Esophagus (tissue), 2 donors: ENCODE results near the gene SEMA3D. TPM values are rescaled to one million over a fixed set of nuclear protein-coding genes. Genes with fewer than 3 reads are reported as not detected.

ENCODE experiments used
- H3K27ac ChIP-seq, 2 donors: one replicate each; pipeline ENCODE4 v1.5.1; 2013; ENCODE audit warnings: low read depth in 2 of 2, mild to moderate bottlenecking in 2 of 2, inconsistent platforms in 1 of 2, low read length in 1 of 2, moderate library complexity in 1 of 2
- H3K27me3 ChIP-seq, 2 donors: one replicate each; pipeline ENCODE4 v1.6.1; 2013; ENCODE audit warnings: low read length in 2 of 2, control low read depth in 1 of 2, mild to moderate bottlenecking in 1 of 2; ENCODE audit not compliant: insufficient read depth in 2 of 2, control insufficient read depth in 1 of 2
- H3K36me3 ChIP-seq, 2 donors: one replicate each; pipeline ENCODE4 v1.6.1; 2013; ENCODE audit warnings: low read length in 1 of 2; ENCODE audit not compliant: control insufficient read depth in 2 of 2, insufficient read depth in 2 of 2
- H3K4me1 ChIP-seq, 2 donors: one replicate each; pipeline ENCODE4 v1.6.1; 2013; ENCODE audit warnings: low read length in 1 of 2; ENCODE audit not compliant: control insufficient read depth in 2 of 2, insufficient read depth in 2 of 2
- H3K4me3 ChIP-seq, 2 donors: one replicate each; pipeline ENCODE4 v1.5.1; 2013; ENCODE audit warnings: low read length in 2 of 2, mild to moderate bottlenecking in 2 of 2, low read depth in 1 of 2, moderate library complexity in 1 of 2
- H3K9me3 ChIP-seq, 2 donors: one replicate each; pipeline ENCODE4 v1.6.1; 2013; ENCODE audit warnings: mild to moderate bottlenecking in 2 of 2, low read depth in 1 of 2, low read length in 1 of 2, moderate library complexity in 1 of 2; ENCODE audit not compliant: control insufficient read depth in 2 of 2, insufficient read depth in 1 of 2
- WGBS, 2 donors: extraction: QIAGEN DNeasy Blood & Tissue Kit; methylation state at CpG; one replicate each; pipeline ENCODE4 v1.1.7; 2013; 5-methylcytosine and 5-hydroxymethylcytosine counted together
- polyA plus RNA-seq, 2 donors: library from polyadenylated mRNA; stranded (reverse); fragments of 200-250 nt; gene quantifications; one replicate each; pipeline ENCODE4 v1.2.3, GENCODE V29; 2013
- donor health status: healthy with polysubstance abuse.
- donor health status: Bipolar disorder and iron deficiency.

SEMA3D gene
- polyA plus RNA-seq, 2 donors, result 0.04 to 0.08 TPM

DNA sequence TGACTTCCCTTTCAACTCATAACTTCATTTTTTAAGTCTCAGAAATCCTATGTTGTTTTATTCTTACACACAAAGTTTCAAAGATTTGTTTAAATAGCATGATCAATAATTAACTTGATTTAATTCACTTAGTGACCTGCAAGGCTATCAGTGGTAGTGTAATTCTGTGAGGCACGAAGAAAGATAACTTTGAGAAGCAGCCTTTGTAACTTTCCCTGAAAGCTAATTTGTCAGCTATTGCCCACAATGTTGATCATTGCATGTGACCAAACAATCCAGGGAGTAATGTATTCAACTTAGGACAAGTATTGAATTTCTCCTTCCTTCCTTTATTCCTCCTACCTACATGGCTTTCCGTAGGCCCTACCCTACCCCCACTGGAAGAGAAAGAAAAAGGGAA is 111.0 kb downstream of the SEMA3D start:
- H3K36me3 ChIP-seq, result no peaks in the 10 kb centered on the region
- H3K9me3 ChIP-seq, result no peaks in the 10 kb centered on the region
- 66 to 84% methylated on average over 2 of the region's 2 CpGs for WGBS, 2 donors
- no peak overlapping the region for H3K4me3 ChIP-seq
- no peaks in the 10 kb centered on the region for H3K27me3 ChIP-seq
- H3K4me1 ChIP-seq, result no peaks in the 10 kb centered on the region
- no peak overlapping the region for H3K27ac ChIP-seq

DNA sequence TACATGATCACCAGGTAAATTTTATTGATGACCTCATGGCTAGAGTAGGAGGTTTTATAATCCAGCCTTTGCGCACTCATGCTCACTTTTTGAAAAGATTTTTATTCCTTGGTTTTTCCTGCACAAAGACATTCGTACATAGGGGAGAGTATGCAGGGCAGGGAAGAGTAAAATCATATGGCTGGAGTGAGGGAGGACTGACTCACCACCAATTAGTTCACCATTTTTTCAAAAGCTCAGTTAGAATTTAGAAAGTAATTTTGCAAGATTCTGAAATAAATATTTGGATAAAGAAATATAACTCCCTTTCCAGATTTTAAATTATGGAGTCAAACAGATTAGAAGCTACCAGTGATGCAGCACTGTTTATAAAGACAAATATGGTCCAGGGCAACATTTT is 111.9 kb downstream of the SEMA3D start:
- Histone ChIP-seq H3K27me3 (no peaks in the 10 kb centered on the region), H3K4me3 (no peak overlapping the region), H3K27ac (no peak overlapping the region), H3K4me1 (no peaks in the 10 kb centered on the region), H3K9me3 (no peaks in the 10 kb centered on the region), H3K36me3 (no peaks in the 10 kb centered on the region)
- 65 to 77% methylated on average over 2 of the region's 2 CpGs for WGBS, 2 donors

DNA sequence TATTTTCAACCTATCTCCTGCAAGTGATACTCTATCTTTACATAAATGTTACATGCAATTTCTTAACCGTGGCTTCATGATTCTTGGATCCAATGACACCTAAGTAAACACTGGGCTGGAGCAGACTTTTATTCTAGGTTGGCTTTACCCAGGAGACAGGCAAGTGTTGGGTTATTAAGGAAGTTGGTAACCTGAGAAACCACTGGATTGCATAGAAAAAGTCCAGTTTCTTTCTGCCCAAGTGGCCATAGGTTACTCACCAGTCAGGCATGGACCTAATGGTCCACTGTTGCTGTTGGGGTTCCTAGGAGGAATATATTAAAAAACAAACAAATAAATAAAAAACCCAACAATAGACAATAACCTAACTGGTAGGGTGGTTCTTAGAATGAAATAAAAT is 112.8 kb downstream of the SEMA3D start:
- no peaks in the 10 kb centered on the region for H3K4me1 ChIP-seq
- H3K36me3 ChIP-seq, result no peaks in the 10 kb centered on the region
- WGBS, 2 donors, result 49 to 52% methylated on average over 1 of the region's 1 CpG
- H3K4me3 ChIP-seq, result no peak overlapping the region
- no peak overlapping the region for H3K27ac ChIP-seq
- no peaks in the 10 kb centered on the region for H3K27me3 ChIP-seq
- no peaks in the 10 kb centered on the region for H3K9me3 ChIP-seq

DNA sequence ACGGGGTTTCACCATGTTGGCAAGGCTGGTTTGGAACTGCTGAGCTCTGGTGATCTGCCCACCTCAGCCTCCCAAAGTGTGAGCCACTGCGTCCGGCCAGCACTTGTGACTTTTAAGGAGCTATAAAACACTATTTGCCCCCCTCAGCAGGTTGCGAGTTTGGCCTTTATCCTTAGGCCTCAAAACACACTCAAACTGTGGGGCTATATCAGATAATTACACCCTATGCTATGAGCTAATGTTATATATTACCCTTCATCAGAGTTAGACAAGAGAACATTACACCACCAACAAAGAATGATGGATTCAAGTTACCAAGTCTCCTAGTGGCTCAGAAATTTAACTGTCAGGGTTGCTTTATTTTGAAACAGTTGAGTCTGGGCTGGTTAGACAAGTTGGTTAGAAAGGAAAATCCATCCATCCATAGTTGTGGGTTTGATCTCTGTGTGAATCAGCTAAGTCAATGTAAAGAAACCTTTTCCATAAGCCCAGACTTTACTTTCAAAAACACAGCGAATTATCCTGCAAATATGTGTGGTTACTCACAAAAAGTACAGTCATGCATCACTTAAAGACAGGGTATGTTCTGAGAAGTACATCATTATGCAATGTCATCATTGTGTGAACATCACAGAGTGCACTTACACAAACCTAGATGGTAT is 115.8 kb downstream of the SEMA3D start:
- H3K9me3 ChIP-seq, result no peaks in the 10 kb centered on the region
- 85 to 86% methylated on average over 5 of the region's 5 CpGs for WGBS, 2 donors
- H3K36me3 ChIP-seq, result no peaks in the 10 kb centered on the region
- no peaks in the 10 kb centered on the region for H3K4me1 ChIP-seq
- H3K27me3 ChIP-seq, result no peaks in the 10 kb centered on the region
- H3K27ac ChIP-seq, result no peak overlapping the region
- no peak overlapping the region for H3K4me3 ChIP-seq

DNA sequence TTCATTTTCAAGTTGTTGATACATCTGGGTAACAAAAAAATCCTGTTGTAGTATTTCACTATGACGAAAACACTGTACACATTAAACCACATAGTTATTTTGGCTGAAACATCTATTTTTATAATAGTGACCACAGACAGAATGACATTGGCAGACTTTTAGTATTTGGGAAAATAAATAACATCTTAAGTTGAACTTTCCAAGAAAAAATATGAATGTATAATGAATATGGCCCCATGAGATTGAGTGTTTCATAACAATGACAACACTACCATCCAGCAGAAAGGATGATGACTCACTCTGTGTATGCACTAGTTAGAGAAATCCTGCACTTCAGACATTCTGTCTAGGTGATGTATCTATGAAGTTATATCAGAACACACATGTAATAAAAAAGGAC is 118.1 kb downstream of the SEMA3D start:
- no peaks in the 10 kb centered on the region for H3K4me1 ChIP-seq
- 71% methylated on average over 1 of the region's 1 CpG for WGBS, 2 donors
- H3K27me3 ChIP-seq, result no peaks in the 10 kb centered on the region

DNA sequence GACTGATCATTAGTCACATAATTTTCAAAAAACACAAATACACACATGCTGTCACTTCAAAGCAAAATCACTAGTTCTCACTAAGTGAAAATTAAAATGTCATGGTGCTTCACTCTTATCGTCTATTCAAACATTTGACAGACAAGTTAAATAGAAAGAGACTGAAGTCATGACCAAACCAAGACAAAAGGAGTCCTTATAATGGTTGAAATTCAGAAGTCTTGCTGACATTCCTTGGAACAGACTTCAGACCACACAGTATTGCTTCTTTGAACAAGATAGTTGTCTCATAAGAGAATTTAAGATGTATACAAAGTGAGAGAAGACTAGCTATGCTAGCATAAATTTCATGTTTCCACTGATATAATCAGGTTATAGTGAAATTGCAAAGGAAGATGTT is 119.5 kb downstream of the SEMA3D start:
- WGBS, 2 donors, result 73 to 78% methylated on average over 1 of the region's 1 CpG
- no peaks in the 10 kb centered on the region for H3K4me1 ChIP-seq

More for the DNA sequence above, 118.1 kb downstream of the SEMA3D start:
- Histone ChIP-seq H3K27ac (no peak overlapping the region), H3K4me3 (no peak overlapping the region), H3K9me3 (no peaks in the 10 kb centered on the region), H3K36me3 (no peaks in the 10 kb centered on the region)

DNA sequence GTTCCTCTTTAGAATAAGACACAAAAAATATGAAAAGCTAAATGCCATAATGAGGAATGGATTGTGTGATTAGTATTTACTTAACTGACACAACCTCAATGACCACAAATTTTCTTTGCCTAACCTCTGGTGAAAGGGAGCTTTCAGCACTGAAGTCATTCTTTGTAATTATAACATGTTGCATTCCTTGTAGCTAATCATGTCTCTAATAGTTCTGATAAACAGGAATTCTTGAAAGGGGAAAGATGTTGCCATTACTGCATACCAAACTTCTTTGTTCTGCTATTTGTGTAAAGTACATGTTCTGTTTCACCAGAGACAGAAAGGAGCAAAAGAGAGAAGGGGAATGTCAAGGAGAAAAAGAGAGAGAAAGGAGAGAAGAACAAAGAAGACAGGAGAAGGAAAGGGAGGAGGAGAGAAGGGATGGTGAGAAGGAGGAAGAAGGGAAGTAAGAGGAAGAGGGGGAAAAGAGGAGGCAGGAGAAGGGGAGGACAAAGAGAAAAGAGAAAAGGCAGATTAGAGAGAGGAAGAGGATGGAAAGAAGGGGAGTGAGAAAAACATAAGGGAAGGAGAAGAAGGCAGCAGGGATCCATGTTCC is 120.9 kb downstream of the SEMA3D start:
- Histone ChIP-seq H3K4me1 (no peaks in the 10 kb centered on the region), H3K27ac (no peak overlapping the region), H3K27me3 (no peaks in the 10 kb centered on the region), H3K9me3 (no peaks in the 10 kb centered on the region), H3K4me3 (no peak overlapping the region), H3K36me3 (no peaks in the 10 kb centered on the region)

More for the DNA sequence above, 119.5 kb downstream of the SEMA3D start:
- no peaks in the 10 kb centered on the region for H3K9me3 ChIP-seq
- H3K4me3 ChIP-seq, result no peak overlapping the region
- no peaks in the 10 kb centered on the region for H3K36me3 ChIP-seq
- no peak overlapping the region for H3K27ac ChIP-seq
- H3K27me3 ChIP-seq, result no peaks in the 10 kb centered on the region

DNA sequence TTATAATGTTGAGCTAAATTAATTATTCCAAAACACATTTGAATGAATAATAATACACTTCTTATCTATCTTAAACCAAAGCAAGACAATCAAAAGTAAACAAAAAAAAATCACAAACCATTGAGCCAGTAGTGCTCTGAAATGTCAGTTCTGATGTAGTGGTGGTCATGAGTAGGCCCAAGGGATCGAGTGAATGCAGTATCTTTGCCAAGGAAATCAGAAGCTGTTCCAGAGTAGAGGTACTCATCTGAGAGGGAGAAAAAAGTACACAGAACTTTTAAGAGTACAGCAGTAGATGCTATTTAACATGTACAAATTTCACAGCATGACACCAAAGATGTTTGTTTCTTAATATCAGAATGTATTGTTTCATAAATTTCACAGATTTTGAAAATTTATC is 121.5 kb downstream of the SEMA3D start:
- H3K4me3 ChIP-seq, result no peak overlapping the region
- no peaks in the 10 kb centered on the region for H3K4me1 ChIP-seq
- no peaks in the 10 kb centered on the region for H3K9me3 ChIP-seq
- H3K36me3 ChIP-seq, result no peaks in the 10 kb centered on the region
- H3K27ac ChIP-seq, result no peak overlapping the region
- H3K27me3 ChIP-seq, result no peaks in the 10 kb centered on the region
- WGBS, 2 donors, result 44 to 59% methylated on average over 1 of the region's 1 CpG

DNA sequence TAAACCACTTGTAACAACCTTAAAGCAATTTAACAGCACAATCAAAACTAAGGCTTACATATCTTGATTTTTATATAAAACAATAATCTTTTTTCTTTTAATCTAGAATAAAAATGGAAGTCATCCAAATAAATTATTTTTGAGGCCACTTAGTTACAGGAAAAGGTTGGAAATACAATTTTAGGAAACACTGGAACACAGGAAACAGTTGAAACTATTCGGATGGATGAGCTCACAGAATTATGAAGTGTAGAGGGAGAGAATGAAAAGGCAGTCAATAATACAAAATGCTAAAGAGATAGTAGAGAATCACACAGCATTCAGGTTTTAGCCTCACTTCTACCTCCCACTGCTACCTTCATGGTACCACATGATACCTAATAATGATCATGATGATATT is 124.2 kb downstream of the SEMA3D start:
- Histone ChIP-seq H3K4me3 (no peak overlapping the region), H3K27ac (no peak overlapping the region), H3K4me1 (no peaks in the 10 kb centered on the region), H3K36me3 (no peaks in the 10 kb centered on the region), H3K27me3 (no peaks in the 10 kb centered on the region), H3K9me3 (no peaks in the 10 kb centered on the region)
- WGBS, 2 donors, result 77 to 83% methylated on average over 1 of the region's 1 CpG

DNA sequence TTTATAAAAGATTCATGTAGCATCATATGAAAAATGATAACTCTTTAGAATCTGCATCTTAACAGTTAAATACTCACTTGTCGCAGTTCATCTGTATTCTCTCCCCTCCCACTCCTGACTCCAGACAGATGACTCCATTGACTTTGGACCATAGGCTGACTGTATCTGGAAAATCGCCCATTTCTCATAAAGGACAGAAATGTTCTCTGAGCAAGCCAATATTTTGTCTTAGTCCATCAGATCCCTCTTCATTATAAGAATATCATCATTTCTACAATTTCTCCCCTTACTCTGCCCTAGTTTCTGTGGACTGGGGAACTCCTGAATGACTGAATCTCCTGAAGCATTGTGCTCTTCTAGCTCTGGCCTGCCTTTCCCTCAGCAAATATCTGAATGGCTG is 125.4 kb downstream of the SEMA3D start:
- H3K36me3 ChIP-seq, result no peaks in the 10 kb centered on the region
- no peaks in the 10 kb centered on the region for H3K27me3 ChIP-seq
- WGBS, 2 donors, result 68 to 79% methylated on average over 2 of the region's 2 CpGs
- no peak overlapping the region for H3K27ac ChIP-seq
- H3K9me3 ChIP-seq, result no peaks in the 10 kb centered on the region
- no peaks in the 10 kb centered on the region for H3K4me1 ChIP-seq
- H3K4me3 ChIP-seq, result no peak overlapping the region
